H1 (cell line): ENCODE data around the gene SHISA9. TPM values are rescaled to one million over a fixed set of nuclear protein-coding genes. Genes with fewer than 3 reads are reported as not detected.

ENCODE experiments used
- CTCF ChIA-PET: fragments of 300-600 bp; sonication (Branson Sonifier 250); formaldehyde crosslinking; loops from one replicate; lab custom pipeline; 2021; ENCODE audit not compliant: partially characterized antibody; lab: Charles Lee
- POLR2A ChIA-PET: fragments of 300-600 bp; sonication (Branson Sonifier 250); formaldehyde crosslinking; loops from one replicate; lab custom pipeline; 2021; ENCODE audit warnings: inconsistent platforms; ENCODE audit not compliant: partially characterized antibody; lab: Charles Lee
- DNase-seq, 2 experiments: peaks; one replicate each; pipeline versions ENCODE4 v3.0.0 to v3.0.0-alpha.2; 2010 to 2022; ENCODE audit warnings: low spot score in 2 of 2, low read depth in 1 of 2, mixed read lengths in 1 of 2
- FAIRE-seq: peaks from 2 replicates; lab custom pipeline; 2011; peaks lifted over from hg19 to GRCh38; lab: Jason Lieb, UNC
- H2AFZ ChIP-seq: 2 replicates; pipeline ENCODE4 v1.8.1; 2012; ENCODE audit warnings: low read length, inconsistent platforms
- H2AK5ac ChIP-seq: 2 replicates; pipeline ENCODE4 v1.6.1; 2013; ENCODE audit warnings: low read depth, low read length
- H2BK120ac ChIP-seq: replicated peaks from 2 replicates; pipeline ENCODE3; 2013; ENCODE audit warnings: low read depth, low read length, inconsistent platforms
- H2BK12ac ChIP-seq: 2 replicates; pipeline ENCODE4 v1.6.1; 2013; ENCODE audit warnings: low read depth, low read length
- H2BK15ac ChIP-seq: 2 replicates; pipeline ENCODE4 v1.6.1; 2013; ENCODE audit warnings: low read length
- H2BK20ac ChIP-seq: 2 replicates; pipeline ENCODE4 v1.6.1; 2013; ENCODE audit warnings: low read length
- H2BK5ac ChIP-seq: 2 replicates; pipeline ENCODE4 v1.6.1; 2013; ENCODE audit warnings: low read depth, low read length
- H3K14ac ChIP-seq: 2 replicates; pipeline ENCODE4 v1.6.1; 2013; ENCODE audit warnings: inconsistent platforms; ENCODE audit not compliant: insufficient read length
- H3K18ac ChIP-seq: 2 replicates; pipeline ENCODE4 v1.6.1; 2013; ENCODE audit warnings: low read length; ENCODE audit errors: extremely low read depth
- H3K23ac ChIP-seq: 2 replicates; pipeline ENCODE4 v1.6.1; 2013; ENCODE audit warnings: inconsistent platforms; ENCODE audit not compliant: insufficient read length
- H3K23me2 ChIP-seq: 2 replicates; pipeline ENCODE4 v1.6.1; 2013; ENCODE audit warnings: low read depth, low read length
- H3K27ac ChIP-seq: 2 replicates; pipeline ENCODE4 v1.6.1; 2011; ENCODE audit warnings: low read depth, low read length, inconsistent platforms
- H3K27me3 ChIP-seq, 4 experiments: replicated peaks in 1 of 4; 1 replicate in 1 of 4; 2 replicates in 3 of 4; pipeline versions ENCODE4 v1.6.1 to v1.8.1; 2011 to 2013; ENCODE audit warnings: low read length in 3 of 4, mild to moderate bottlenecking in 3 of 4, inconsistent platforms in 2 of 4, mixed read lengths in 2 of 4, moderate library complexity in 1 of 4; ENCODE audit not compliant: control insufficient read depth in 3 of 4, insufficient read depth in 3 of 4; ENCODE audit errors: extremely low read depth in 1 of 4
- H3K36me3 ChIP-seq, 4 experiments: 2 replicates each; pipeline versions ENCODE4 v1.6.1 to v1.8.1; 2011 to 2013; ENCODE audit warnings: mild to moderate bottlenecking in 4 of 4, low read length in 3 of 4, moderate library complexity in 2 of 4, control low read depth in 1 of 4, inconsistent platforms in 1 of 4; ENCODE audit not compliant: insufficient read depth in 4 of 4, control insufficient read depth in 2 of 4
- H3K4ac ChIP-seq: replicated peaks from 2 replicates; pipeline ENCODE3; 2013; ENCODE audit warnings: low read length, low read depth, mixed read lengths, inconsistent platforms; ENCODE audit not compliant: insufficient read length
- H3K4me1 ChIP-seq, 4 experiments: replicated peaks in 1 of 4; 1 replicate in 1 of 4; 2 replicates in 3 of 4; pipeline versions ENCODE4 v1.6.1 to v1.8.1; 2011 to 2013; ENCODE audit warnings: low read length in 3 of 4, inconsistent platforms in 2 of 4, mixed read lengths in 1 of 4; ENCODE audit not compliant: insufficient read depth in 4 of 4, control insufficient read depth in 3 of 4
- H3K4me2 ChIP-seq, 2 experiments: 2 replicates each; pipeline versions ENCODE4 v1.6.1 to v1.8.1; 2011 to 2013; ENCODE audit warnings: low read depth in 2 of 2, low read length in 2 of 2, control low read depth in 1 of 2, inconsistent platforms in 1 of 2, mild to moderate bottlenecking in 1 of 2; ENCODE audit not compliant: insufficient read depth in 1 of 2
- H3K4me3 ChIP-seq, 4 experiments: fragments of 200-600, 300-600 bp in 1 of 4; sonication (generic), shearing (Covaris generic), sonication (Bioruptor Twin) in 1 of 4; 2 replicates each; pipeline versions ENCODE4 v1.5.1 to v1.8.1; 2011 to 2016; ENCODE audit warnings: low read length in 4 of 4, low read depth in 3 of 4, control low read depth in 2 of 4, inconsistent platforms in 2 of 4, mild to moderate bottlenecking in 2 of 4, mixed read lengths in 1 of 4, moderate library complexity in 1 of 4; ENCODE audit not compliant: insufficient read depth in 2 of 4; ENCODE audit errors: extremely low read depth in 1 of 4
- H3K56ac ChIP-seq: replicated peaks from 2 replicates; pipeline ENCODE3; 2013; ENCODE audit warnings: low read depth, mild to moderate bottlenecking, mixed read lengths, low read length, inconsistent platforms; ENCODE audit not compliant: insufficient read length
- H3K79me1 ChIP-seq: 2 replicates; pipeline ENCODE4 v1.6.1; 2013; ENCODE audit warnings: low read depth, low read length, control low read depth
- H3K79me2 ChIP-seq, 2 experiments: 2 replicates each; pipeline versions ENCODE4 v1.6.1 to v1.8.1; 2012 to 2013; ENCODE audit warnings: low read length in 2 of 2, mild to moderate bottlenecking in 2 of 2, inconsistent platforms in 1 of 2; ENCODE audit not compliant: insufficient read depth in 2 of 2, control insufficient read depth in 1 of 2
- H3K9ac ChIP-seq, 4 experiments: replicated peaks in 1 of 4; 1 replicate in 1 of 4; 2 replicates in 3 of 4; pipeline versions ENCODE4 v1.6.1 to v1.8.1; 2011 to 2013; ENCODE audit warnings: low read depth in 3 of 4, low read length in 3 of 4, control low read depth in 2 of 4, mild to moderate bottlenecking in 2 of 4, moderate library complexity in 2 of 4, inconsistent platforms in 1 of 4; ENCODE audit errors: extremely low read depth in 1 of 4
- H3K9me3 ChIP-seq, 2 experiments: 2 replicates each; pipeline versions ENCODE4 v1.6.1 to v1.8.1; 2012 to 2013; ENCODE audit warnings: mild to moderate bottlenecking in 2 of 2, moderate library complexity in 2 of 2, control low read depth in 1 of 2, inconsistent platforms in 1 of 2, low read depth in 1 of 2, low read length in 1 of 2, mixed read lengths in 1 of 2; ENCODE audit not compliant: insufficient read depth in 2 of 2
- H4K20me1 ChIP-seq, 2 experiments: replicated peaks in 1 of 2; 2 replicates each; pipeline versions ENCODE3 to v1.8.1; 2011 to 2013; ENCODE audit warnings: inconsistent platforms in 2 of 2, low read length in 2 of 2, mild to moderate bottlenecking in 1 of 2; ENCODE audit not compliant: insufficient read depth in 2 of 2, control insufficient read depth in 1 of 2
- H4K5ac ChIP-seq: 2 replicates; pipeline ENCODE4 v1.6.1; 2013; ENCODE audit warnings: low read length, low read depth, mixed read lengths, inconsistent platforms; ENCODE audit not compliant: insufficient read length
- H4K8ac ChIP-seq: 2 replicates; pipeline ENCODE4 v1.8.0; 2013; ENCODE audit warnings: mild to moderate bottlenecking, moderate library complexity, low read length, inconsistent platforms; ENCODE audit not compliant: insufficient read depth; ENCODE audit errors: extremely low read depth
- H4K91ac ChIP-seq: replicated peaks from 2 replicates; pipeline ENCODE3; 2013; ENCODE audit warnings: low read length, mixed read lengths, inconsistent platforms; ENCODE audit not compliant: insufficient read length
- BRCA1 ChIP-seq: IDR thresholded peaks from 2 replicates; pipeline ENCODE4 v1.6.1; 2012; ENCODE audit warnings: low read depth, low read length, improper control_type of control experiment
- CBX5 ChIP-seq: fragments of 300-800, 300-1000 bp; sonication (generic); IDR thresholded peaks from 2 replicates; pipeline ENCODE4 v1.7.1; 2016; ENCODE audit warnings: antibody characterized with exemption, low read length, low read depth
- CTCF ChIP-seq, 3 experiments: IDR thresholded peaks; 1 replicate in 2 of 3; 2 replicates in 1 of 3; pipeline versions ENCODE4 v1.5.1 to v1.6.1; 2011; ENCODE audit warnings: low read length in 3 of 3, mild to moderate bottlenecking in 3 of 3, inconsistent platforms in 2 of 3, low read depth in 1 of 3, moderate library complexity in 1 of 3; ENCODE audit not compliant: insufficient read depth in 1 of 3; ENCODE audit errors: control extremely low read depth in 1 of 3
- EZH2 ChIP-seq: fragments of 200-600 bp; sonication (generic); IDR thresholded peaks from 2 replicates; pipeline ENCODE4 v1.7.1; 2012; ENCODE audit warnings: low read depth, mild to moderate bottlenecking, moderate library complexity, low read length, inconsistent platforms; ENCODE audit not compliant: severe bottlenecking
- JUN ChIP-seq: IDR thresholded peaks from 2 replicates; pipeline ENCODE4 v1.6.1; 2011; ENCODE audit warnings: low read depth, mild to moderate bottlenecking, improper control_type of control experiment, low read length
- JUND ChIP-seq: IDR thresholded peaks from 2 replicates; pipeline ENCODE4 v1.6.1; 2011; ENCODE audit warnings: mild to moderate bottlenecking, improper control_type of control experiment, low read length
- RBBP5 ChIP-seq: IDR thresholded peaks from 2 replicates; pipeline ENCODE4 v1.7.1; 2012; ENCODE audit warnings: low read depth, mild to moderate bottlenecking, inconsistent platforms, low read length, moderate library complexity, borderline replicate concordance
- SP4 ChIP-seq: IDR thresholded peaks from 2 replicates; pipeline ENCODE4 v1.6.1; 2012; ENCODE audit warnings: low read length, inconsistent platforms
- YY1 ChIP-seq: IDR thresholded peaks from 2 replicates; pipeline ENCODE4 v1.6.1; 2011; ENCODE audit warnings: low read depth, mild to moderate bottlenecking, low read length
- WGBS, 2 experiments: shearing (Covaris generic) in 1 of 2; methylation state at CpG; one replicate each; pipeline versions ENCODE4 v1.1.6 to v1.1.7; 2013 to 2015; ENCODE audit warnings: low lambda C conversion rate in 2 of 2, mixed read lengths in 2 of 2, inconsistent platforms in 1 of 2, low coverage in 1 of 2, missing lambda C conversion rate in 1 of 2; ENCODE audit not compliant: insufficient replicate concordance in 2 of 2, insufficient coverage in 1 of 2, insufficient read length in 1 of 2; ENCODE audit errors: extremely low coverage in 1 of 2, missing lambda C conversion rate in 1 of 2; 5-methylcytosine and 5-hydroxymethylcytosine counted together
- polyA plus RNA-seq, 7 experiments: library from polyadenylated mRNA; depleted of rRNA in 3 of 7; stranded (reverse) in 5 of 7; unstranded in 2 of 7; fragments of >200 nt in 5 of 7; fragments of 200-250 nt in 2 of 7; gene quantifications; 1 replicate in 5 of 7; 2 replicates in 1 of 7; 4 replicates in 1 of 7; pipeline versions ENCODE4 v1.2.1 to v1.2.3, GENCODE V29; 2011 to 2013; ENCODE audit warnings: missing spikeins in 2 of 7, mixed read lengths in 2 of 7
- total RNA-seq: library from RNA; stranded (reverse); fragmentation: NEBNext Ultra II Directional; extraction: Animal tissue kit (Norgen Biotek cat#: 25700); gene quantifications from 2 replicates; pipeline ENCODE4 v1.2.1, GENCODE V29; 2021
- TF ChIP-seq, protein P1 (sequence below): IDR thresholded peaks from 2 replicates; pipeline ENCODE4 v1.6.1; 2012; ENCODE audit warnings: low read length, inconsistent platforms

The SHISA9 gene
- total and polyA plus RNA-seq, 2 of the 8 experiments (the other 6 are each of a cell fraction or from before 2014, with no cell fraction given): 25.6 to 39.8 TPM

GRCh38 chr16:13223666-13224065 lies 322.3 kb downstream of the SHISA9 start:
- H3K36me3 ChIP-seq: peaks cover 0 to 6% (median 0%) of the 10 kb centered on the region in 4 experiments; a peak in 2 of 8 replicates
- no peak overlapping the region for H3K9ac ChIP-seq
- FAIRE-seq (no peak), DNase-seq (no peak)
- H2AFZ ChIP-seq: no peak overlapping the region
- no peak overlapping the region for H3K27ac ChIP-seq
- H2BK15ac ChIP-seq: no peak overlapping the region
- no peak overlapping the region for H3K4me3 ChIP-seq
- H2BK5ac ChIP-seq: no peak overlapping the region
- H4K20me1 ChIP-seq: no peaks in the 10 kb centered on the region
- H3K9me3 ChIP-seq: 0 out of 4 replicates have a peak, but pooled peaks cover 0 to 4% of the 10 kb centered on the region in 2 experiments
- H3K4me1 ChIP-seq: no peaks in the 10 kb centered on the region; a peak in 1 of 7 replicates
- no peaks in the 10 kb centered on the region for H3K79me1 ChIP-seq
- no peaks in the 10 kb centered on the region for H3K27me3 ChIP-seq
- no peak overlapping the region for H2BK12ac ChIP-seq
- no peak overlapping the region for H4K8ac ChIP-seq
- no peak overlapping the region for H3K14ac ChIP-seq
- POLR2A ChIA-PET: no interaction called here
- no peak overlapping the region for H2BK20ac ChIP-seq
- no peaks in the 10 kb centered on the region for H3K79me2 ChIP-seq
- no peak overlapping the region for H3K23ac ChIP-seq
- no peak overlapping the region for H2AK5ac ChIP-seq
- H3K4me2 ChIP-seq: no peak overlapping the region
- H3K56ac ChIP-seq: no peak overlapping the region
- no peak overlapping the region for H4K91ac ChIP-seq
- H3K4ac ChIP-seq: no peak overlapping the region
- no peaks in the 10 kb centered on the region for H3K23me2 ChIP-seq
- no peak overlapping the region for H4K5ac ChIP-seq
- WGBS, 2 experiments: 90% methylated on average over 1 of the region's 1 CpG; no CpG with 5 or more reads in 1 of the 2 experiments
- CTCF ChIA-PET: interaction anchor here (1.2 kb wide), 1 partner anchor 62 kb away, joined by 3 read pairs; no protein-coding TSS in a partner anchor
- no peak overlapping the region for H3K18ac ChIP-seq
- no peak overlapping the region for H2BK120ac ChIP-seq
- TF ChIP-seq EZH2 (no peak), JUND (no peak), JUN (no peak), SP4 (no peak), YY1 (no peak), BRCA1 (no peak), CBX5 (no peak), CTCF (IDR thresholded peaks at IDR 0.05; ENCODE audit: control extremely low read depth in 1 of 3, insufficient read depth in 1 of 3, low read depth in 1 of 3, low read length in 3 of 3) (no peak), RBBP5 (no peak)
- TF ChIP-seq, protein P1, sequence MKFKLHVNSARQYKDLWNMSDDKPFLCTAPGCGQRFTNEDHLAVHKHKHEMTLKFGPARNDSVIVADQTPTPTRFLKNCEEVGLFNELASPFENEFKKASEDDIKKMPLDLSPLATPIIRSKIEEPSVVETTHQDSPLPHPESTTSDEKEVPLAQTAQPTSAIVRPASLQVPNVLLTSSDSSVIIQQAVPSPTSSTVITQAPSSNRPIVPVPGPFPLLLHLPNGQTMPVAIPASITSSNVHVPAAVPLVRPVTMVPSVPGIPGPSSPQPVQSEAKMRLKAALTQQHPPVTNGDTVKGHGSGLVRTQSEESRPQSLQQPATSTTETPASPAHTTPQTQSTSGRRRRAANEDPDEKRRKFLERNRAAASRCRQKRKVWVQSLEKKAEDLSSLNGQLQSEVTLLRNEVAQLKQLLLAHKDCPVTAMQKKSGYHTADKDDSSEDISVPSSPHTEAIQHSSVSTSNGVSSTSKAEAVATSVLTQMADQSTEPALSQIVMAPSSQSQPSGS: no peak
